ENCODE results near the gene PM20D1.

Gene PM20D1

DNA sequence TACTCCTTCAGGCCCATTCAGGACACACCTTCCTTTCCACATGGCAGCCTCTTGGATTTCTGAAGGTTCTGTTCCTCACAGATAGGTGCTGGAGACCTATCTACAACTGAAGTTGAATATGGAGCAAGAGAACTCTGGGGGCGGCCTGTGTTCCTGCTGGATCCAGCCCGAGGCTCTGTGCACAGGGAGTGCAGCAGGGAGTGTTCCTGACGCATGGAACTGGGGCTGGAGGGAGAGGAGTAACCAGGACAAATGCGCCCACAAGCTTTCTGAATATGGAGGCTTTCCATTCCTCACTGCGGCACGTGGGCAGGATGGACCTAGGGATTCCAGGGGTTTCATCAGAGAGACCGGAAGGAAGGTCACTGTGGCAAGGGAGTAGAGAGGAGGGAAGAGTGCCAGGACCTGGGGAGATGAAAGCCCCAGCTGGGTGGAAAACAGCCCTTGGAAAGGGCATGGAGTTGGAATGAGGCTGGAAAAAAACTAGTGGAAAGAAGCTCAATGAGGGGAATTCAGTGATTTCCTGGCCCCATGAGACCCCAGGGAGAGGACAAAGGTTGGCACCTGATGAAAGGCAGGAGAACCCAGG is 12.5 kb downstream of the PM20D1 start:
- TF ChIP-seq, protein P1, sequence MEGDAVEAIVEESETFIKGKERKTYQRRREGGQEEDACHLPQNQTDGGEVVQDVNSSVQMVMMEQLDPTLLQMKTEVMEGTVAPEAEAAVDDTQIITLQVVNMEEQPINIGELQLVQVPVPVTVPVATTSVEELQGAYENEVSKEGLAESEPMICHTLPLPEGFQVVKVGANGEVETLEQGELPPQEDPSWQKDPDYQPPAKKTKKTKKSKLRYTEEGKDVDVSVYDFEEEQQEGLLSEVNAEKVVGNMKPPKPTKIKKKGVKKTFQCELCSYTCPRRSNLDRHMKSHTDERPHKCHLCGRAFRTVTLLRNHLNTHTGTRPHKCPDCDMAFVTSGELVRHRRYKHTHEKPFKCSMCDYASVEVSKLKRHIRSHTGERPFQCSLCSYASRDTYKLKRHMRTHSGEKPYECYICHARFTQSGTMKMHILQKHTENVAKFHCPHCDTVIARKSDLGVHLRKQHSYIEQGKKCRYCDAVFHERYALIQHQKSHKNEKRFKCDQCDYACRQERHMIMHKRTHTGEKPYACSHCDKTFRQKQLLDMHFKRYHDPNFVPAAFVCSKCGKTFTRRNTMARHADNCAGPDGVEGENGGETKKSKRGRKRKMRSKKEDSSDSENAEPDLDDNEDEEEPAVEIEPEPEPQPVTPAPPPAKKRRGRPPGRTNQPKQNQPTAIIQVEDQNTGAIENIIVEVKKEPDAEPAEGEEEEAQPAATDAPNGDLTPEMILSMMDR (IDR thresholded peaks at IDR 0.05; ENCODE audit: borderline replicate concordance, control extremely low read depth, extremely low read depth, insufficient read depth, missing control alignments) = no peak
- no peak for DNase-seq (ENCODE audit: low spot score)
- in situ Hi-C loops (cut with MboI; ENCODE audit: low sequenced_read_pairs, unreplicated experiment) = no loop called here

GRCh38 chr1:205834751-205835150 is 15.2 kb downstream of the PM20D1 start:
- in situ Hi-C loops (cut with MboI; ENCODE audit: low sequenced_read_pairs, unreplicated experiment) = no loop called here
- DNase-seq (ENCODE audit: low spot score) = no peak
- TF ChIP-seq, protein P1 (IDR thresholded peaks at IDR 0.05; ENCODE audit: borderline replicate concordance, control extremely low read depth, extremely low read depth, insufficient read depth, missing control alignments) = no peak

GRCh38 chr1:205832326-205832751 is 17.6 kb downstream of the PM20D1 start:
- no peak for DNase-seq (ENCODE audit: low spot score)
- TF ChIP-seq, protein P1 (IDR thresholded peaks at IDR 0.05; ENCODE audit: borderline replicate concordance, control extremely low read depth, extremely low read depth, insufficient read depth, missing control alignments) = no peak
- in situ Hi-C loops (cut with MboI; ENCODE audit: low sequenced_read_pairs, unreplicated experiment) = no loop called here

DNA sequence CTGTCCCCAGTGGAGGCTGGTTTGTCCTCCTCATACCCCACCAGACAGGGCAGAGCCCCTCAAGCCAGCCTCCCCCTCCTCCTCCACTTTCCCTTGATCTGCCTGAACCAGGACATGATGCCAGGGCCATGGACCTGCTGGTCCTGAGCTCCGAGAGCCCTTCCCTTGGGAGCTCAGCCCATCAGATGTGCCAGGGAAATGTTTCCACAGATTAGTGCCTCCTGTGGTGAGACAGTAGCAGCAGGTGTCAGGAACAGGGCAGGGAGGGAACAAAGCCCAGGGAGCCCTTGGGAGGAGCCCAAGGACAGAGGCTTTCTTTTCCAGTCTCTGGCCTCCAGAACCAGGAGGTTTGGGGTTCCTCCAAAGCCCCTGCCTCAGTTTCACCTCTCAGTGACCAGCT is 22.3 kb downstream of the PM20D1 start:
- no peak for DNase-seq (ENCODE audit: low spot score)
- TF ChIP-seq, protein P1 (IDR thresholded peaks at IDR 0.05; ENCODE audit: borderline replicate concordance, control extremely low read depth, extremely low read depth, insufficient read depth, missing control alignments) = no peak
- in situ Hi-C loops (cut with MboI; ENCODE audit: low sequenced_read_pairs, unreplicated experiment) = no loop called here

GRCh38 chr1:205826995-205827394 is 22.9 kb downstream of the PM20D1 start:
- DNase-seq (ENCODE audit: low spot score) = no peak
- TF ChIP-seq, protein P1 (IDR thresholded peaks at IDR 0.05; ENCODE audit: borderline replicate concordance, control extremely low read depth, extremely low read depth, insufficient read depth, missing control alignments) = no peak

DNA sequence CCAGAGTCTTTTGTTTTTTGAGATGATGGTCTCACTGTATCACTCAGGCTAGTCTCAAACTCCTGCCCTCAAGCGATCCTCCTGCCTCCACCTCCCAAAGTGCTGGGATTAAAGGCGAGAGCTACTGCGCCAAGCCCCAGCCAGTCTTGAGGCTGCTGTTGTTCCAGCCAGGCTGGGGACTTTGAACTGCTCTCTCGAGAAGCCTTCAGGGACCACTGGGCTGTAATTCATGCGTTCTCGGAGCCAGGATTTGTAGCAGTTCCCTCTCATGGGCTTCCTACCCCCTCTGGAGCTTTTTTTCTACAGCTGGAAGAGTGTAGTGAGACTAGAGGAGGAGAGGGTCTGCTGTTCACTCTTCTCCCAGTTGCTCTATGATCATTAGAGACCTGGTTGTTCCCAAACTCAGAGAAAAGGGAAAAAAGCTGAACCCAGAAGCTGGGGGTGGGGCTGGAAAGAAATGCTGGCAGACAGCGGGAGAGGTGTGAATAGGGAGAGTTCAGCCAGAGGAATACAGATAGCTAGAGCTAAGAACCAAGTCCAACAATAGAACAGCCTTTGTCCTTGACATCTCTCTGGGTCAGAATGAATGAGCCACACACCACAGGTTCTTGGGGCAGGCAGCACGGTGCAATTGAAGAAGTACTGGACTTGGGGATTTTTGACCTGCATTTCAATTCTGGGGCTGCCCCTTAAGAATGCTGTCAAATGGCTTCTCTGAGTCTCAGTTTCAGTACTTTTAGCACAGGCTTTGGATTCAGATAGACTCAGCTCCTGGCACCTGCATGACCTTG is 23.7 kb downstream of the PM20D1 start:
- TF ChIP-seq, protein P1 (IDR thresholded peaks at IDR 0.05; ENCODE audit: borderline replicate concordance, control extremely low read depth, extremely low read depth, insufficient read depth, missing control alignments) = no peak
- in situ Hi-C loops (cut with MboI; ENCODE audit: low sequenced_read_pairs, unreplicated experiment) = no loop called here
- DNase-seq (ENCODE audit: low spot score) = no peak

More at GRCh38 chr1:205826995-205827394, 22.9 kb downstream of the PM20D1 start:
- in situ Hi-C loops (cut with MboI; ENCODE audit: low sequenced_read_pairs, unreplicated experiment) = no loop called here
